Measurements from ENCODE around the gene ZNF335. TPM values are rescaled to one million over a fixed set of nuclear protein-coding genes. Genes with fewer than 3 reads are reported as not detected.

ZNF335 gene
- total and polyA plus RNA-seq, 2 of the 8 experiments (the other 6 are each of a cell fraction or from before 2014, with no cell fraction given): 12.4 to 14.6 TPM

DNA sequence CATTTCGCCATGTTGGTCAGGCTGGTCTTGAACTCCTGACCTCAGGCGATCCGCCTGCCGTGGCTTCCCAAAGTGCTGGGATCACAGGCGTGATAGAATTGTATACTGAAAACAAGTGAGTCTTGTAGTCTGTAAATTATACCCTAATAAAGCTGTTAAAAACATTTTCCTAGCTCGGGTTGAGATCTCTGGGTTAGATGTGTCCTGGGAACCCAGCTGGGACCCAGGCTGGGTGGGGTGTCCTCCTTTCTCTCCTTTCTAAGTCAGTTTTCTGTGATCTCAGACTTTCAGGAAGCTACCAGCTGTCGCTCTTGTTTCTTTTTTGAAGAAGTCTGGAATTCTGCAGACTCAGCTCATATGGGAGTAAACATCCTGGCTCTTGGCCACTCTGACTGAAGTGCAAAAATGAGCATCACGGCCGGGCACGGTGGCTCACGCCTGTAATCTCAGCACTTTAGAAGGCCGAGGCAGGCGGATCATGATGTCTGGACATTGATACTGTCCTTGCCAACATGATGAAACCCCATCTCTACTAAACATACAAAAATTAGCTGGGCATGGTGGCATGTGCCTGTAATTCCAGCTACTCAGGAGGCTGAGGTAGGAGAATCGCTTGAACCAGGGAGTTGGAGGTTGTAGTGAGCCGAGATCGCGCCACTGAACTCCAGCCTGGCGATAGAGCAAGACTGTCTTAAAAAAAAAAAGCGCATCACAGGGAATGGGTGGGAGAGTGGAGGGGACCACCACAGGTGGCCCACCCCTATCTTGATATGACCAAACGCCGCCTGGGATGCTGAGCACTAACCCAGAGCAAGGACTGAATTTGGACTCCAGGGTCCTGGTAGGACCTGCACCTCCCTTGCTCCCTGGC lies 47.4 kb downstream of the ZNF335 start (continued):
- TF ChIP-seq, protein P1, sequence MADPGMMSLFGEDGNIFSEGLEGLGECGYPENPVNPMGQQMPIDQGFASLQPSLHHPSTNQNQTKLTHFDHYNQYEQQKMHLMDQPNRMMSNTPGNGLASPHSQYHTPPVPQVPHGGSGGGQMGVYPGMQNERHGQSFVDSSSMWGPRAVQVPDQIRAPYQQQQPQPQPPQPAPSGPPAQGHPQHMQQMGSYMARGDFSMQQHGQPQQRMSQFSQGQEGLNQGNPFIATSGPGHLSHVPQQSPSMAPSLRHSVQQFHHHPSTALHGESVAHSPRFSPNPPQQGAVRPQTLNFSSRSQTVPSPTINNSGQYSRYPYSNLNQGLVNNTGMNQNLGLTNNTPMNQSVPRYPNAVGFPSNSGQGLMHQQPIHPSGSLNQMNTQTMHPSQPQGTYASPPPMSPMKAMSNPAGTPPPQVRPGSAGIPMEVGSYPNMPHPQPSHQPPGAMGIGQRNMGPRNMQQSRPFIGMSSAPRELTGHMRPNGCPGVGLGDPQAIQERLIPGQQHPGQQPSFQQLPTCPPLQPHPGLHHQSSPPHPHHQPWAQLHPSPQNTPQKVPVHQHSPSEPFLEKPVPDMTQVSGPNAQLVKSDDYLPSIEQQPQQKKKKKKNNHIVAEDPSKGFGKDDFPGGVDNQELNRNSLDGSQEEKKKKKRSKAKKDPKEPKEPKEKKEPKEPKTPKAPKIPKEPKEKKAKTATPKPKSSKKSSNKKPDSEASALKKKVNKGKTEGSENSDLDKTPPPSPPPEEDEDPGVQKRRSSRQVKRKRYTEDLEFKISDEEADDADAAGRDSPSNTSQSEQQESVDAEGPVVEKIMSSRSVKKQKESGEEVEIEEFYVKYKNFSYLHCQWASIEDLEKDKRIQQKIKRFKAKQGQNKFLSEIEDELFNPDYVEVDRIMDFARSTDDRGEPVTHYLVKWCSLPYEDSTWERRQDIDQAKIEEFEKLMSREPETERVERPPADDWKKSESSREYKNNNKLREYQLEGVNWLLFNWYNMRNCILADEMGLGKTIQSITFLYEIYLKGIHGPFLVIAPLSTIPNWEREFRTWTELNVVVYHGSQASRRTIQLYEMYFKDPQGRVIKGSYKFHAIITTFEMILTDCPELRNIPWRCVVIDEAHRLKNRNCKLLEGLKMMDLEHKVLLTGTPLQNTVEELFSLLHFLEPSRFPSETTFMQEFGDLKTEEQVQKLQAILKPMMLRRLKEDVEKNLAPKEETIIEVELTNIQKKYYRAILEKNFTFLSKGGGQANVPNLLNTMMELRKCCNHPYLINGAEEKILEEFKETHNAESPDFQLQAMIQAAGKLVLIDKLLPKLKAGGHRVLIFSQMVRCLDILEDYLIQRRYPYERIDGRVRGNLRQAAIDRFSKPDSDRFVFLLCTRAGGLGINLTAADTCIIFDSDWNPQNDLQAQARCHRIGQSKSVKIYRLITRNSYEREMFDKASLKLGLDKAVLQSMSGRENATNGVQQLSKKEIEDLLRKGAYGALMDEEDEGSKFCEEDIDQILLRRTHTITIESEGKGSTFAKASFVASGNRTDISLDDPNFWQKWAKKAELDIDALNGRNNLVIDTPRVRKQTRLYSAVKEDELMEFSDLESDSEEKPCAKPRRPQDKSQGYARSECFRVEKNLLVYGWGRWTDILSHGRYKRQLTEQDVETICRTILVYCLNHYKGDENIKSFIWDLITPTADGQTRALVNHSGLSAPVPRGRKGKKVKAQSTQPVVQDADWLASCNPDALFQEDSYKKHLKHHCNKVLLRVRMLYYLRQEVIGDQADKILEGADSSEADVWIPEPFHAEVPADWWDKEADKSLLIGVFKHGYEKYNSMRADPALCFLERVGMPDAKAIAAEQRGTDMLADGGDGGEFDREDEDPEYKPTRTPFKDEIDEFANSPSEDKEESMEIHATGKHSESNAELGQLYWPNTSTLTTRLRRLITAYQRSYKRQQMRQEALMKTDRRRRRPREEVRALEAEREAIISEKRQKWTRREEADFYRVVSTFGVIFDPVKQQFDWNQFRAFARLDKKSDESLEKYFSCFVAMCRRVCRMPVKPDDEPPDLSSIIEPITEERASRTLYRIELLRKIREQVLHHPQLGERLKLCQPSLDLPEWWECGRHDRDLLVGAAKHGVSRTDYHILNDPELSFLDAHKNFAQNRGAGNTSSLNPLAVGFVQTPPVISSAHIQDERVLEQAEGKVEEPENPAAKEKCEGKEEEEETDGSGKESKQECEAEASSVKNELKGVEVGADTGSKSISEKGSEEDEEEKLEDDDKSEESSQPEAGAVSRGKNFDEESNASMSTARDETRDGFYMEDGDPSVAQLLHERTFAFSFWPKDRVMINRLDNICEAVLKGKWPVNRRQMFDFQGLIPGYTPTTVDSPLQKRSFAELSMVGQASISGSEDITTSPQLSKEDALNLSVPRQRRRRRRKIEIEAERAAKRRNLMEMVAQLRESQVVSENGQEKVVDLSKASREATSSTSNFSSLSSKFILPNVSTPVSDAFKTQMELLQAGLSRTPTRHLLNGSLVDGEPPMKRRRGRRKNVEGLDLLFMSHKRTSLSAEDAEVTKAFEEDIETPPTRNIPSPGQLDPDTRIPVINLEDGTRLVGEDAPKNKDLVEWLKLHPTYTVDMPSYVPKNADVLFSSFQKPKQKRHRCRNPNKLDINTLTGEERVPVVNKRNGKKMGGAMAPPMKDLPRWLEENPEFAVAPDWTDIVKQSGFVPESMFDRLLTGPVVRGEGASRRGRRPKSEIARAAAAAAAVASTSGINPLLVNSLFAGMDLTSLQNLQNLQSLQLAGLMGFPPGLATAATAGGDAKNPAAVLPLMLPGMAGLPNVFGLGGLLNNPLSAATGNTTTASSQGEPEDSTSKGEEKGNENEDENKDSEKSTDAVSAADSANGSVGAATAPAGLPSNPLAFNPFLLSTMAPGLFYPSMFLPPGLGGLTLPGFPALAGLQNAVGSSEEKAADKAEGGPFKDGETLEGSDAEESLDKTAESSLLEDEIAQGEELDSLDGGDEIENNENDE (IDR thresholded peaks at IDR 0.05; ENCODE audit: insufficient replicate concordance, low read length): no peak
- TF ChIP-seq BACH1 (IDR thresholded peaks at IDR 0.05; ENCODE audit: low read length) (no peak), RNF2 (IDR thresholded peaks at IDR 0.05; ENCODE audit: borderline replicate concordance, low read depth, low read length, missing control alignments, poor library complexity, severe bottlenecking) (no peak)

Data from H1 (cell line).